AG10803 (cell line): Measurements from ENCODE around the gene UBAC1.

Experiments used
- DNase-seq: peaks from one replicate; pipeline ENCODE4 v3.0.0; 2010; ENCODE audit warnings: low read depth
- H3K4me3 ChIP-seq: 2 replicates; pipeline ENCODE4 v1.5.1; 2011; ENCODE audit warnings: mild to moderate bottlenecking, low read length, control low read depth
- TF ChIP-seq, protein P1 (sequence below): conservative IDR thresholded peaks from 2 replicates; pipeline ENCODE4 v1.5.1; 2011; ENCODE audit warnings: mild to moderate bottlenecking, low read length, control low read depth, inconsistent platforms

The UBAC1 gene

DNA sequence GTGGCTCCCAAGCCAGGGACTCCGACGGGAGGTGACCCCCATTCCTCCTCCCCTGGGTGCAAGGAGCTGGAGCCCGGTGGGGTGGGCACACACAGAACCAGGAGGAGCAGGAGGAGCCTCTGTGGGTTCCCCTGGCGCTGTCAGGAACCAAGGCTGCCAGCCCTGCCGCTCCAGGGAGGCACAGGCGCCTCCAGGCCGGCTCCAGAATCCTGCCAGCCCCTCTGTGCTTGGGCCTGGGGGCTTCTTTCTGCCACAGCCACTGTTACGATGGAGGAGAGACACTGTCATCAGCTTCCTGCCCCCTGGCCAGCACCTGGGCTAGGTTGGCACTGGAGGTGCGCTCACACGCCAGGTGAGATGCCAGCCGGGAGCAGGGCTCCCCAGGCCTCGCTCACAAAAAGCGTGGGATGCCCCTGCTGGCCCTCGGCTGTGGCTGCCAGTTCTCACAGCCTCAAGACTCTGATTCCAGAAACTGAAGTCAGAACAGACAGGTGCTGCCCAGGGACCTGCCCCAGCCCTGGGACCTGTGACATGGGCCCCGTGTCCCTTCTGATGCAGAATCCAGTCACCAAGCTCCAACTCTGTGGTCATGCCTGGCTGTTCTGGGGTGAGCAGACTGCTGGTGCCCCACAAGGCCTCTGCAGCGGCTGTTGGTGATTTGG lies 37.4 kb upstream of the UBAC1 start:
- no peak for DNase-seq
- H3K4me3 ChIP-seq: no peak overlapping the region
- TF ChIP-seq, protein P1, sequence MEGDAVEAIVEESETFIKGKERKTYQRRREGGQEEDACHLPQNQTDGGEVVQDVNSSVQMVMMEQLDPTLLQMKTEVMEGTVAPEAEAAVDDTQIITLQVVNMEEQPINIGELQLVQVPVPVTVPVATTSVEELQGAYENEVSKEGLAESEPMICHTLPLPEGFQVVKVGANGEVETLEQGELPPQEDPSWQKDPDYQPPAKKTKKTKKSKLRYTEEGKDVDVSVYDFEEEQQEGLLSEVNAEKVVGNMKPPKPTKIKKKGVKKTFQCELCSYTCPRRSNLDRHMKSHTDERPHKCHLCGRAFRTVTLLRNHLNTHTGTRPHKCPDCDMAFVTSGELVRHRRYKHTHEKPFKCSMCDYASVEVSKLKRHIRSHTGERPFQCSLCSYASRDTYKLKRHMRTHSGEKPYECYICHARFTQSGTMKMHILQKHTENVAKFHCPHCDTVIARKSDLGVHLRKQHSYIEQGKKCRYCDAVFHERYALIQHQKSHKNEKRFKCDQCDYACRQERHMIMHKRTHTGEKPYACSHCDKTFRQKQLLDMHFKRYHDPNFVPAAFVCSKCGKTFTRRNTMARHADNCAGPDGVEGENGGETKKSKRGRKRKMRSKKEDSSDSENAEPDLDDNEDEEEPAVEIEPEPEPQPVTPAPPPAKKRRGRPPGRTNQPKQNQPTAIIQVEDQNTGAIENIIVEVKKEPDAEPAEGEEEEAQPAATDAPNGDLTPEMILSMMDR: no peak

DNA sequence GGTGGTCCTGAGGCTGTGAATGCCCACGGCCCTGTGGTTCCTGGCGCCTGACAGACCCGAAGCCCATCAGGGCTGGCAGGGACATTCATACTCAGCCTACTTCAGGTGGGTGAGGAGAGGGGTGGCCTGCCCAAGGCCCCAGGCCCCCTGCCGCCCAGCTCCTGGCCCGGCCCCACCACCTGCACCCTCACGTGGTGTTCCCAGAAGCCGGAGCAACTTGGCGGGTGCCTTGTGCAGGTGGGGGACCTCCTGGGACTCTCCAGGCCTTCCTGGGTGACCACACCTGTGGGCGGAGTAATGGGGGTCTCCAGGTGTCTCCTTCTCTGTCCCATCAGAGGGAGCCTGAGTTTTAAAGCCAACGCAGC lies 36.8 kb upstream of the UBAC1 start:
- TF ChIP-seq, protein P1: no peak
- H3K4me3 ChIP-seq: no peak overlapping the region
- DNase-seq: no peak

DNA sequence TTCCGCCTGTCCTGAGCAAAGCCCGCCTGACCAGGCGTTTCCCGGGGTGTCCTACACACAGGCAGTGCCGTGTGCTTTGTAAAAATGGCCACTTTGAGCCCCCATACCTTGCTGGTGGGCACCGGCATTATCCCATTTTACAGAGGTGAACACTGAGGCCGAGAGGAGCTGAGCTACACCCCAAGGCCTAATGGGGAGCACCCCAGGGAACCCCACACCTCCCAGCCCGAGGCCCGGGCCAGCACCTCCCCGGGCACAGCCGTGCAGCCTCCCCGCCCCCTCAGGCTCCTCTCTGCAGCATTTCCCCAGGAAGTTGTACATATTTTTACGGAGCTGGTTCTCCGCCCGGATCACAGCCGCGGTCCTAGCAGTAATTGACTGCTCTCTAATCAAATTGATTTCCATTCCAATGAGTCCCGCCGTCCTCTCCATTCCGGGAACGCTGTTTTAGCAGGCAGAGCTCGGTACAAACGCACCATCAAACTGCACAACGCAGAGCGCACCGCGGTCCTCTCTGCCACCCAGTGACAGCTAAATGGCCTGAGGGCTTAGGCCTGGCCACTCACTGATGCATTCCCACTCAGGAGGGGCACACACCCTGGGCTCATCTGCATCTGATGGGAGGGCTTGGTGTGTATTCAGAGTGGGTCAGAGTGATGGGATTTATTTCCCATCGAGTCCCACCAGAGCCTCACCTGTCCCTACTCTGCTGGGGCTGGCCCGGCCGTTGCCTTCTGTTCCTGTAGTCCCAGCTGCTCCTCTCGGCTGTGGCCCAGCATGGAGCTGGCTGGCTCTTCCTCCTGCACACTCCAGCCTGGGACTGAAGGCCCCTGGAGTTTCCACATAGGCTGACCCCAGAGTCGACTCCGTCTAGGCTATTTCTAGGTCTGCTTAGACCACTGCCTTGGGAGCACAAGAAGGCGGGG lies 36.2 kb upstream of the UBAC1 start:
- DNase-seq: no peak
- TF ChIP-seq, protein P1: no peak
- H3K4me3 ChIP-seq: no peak overlapping the region

DNA sequence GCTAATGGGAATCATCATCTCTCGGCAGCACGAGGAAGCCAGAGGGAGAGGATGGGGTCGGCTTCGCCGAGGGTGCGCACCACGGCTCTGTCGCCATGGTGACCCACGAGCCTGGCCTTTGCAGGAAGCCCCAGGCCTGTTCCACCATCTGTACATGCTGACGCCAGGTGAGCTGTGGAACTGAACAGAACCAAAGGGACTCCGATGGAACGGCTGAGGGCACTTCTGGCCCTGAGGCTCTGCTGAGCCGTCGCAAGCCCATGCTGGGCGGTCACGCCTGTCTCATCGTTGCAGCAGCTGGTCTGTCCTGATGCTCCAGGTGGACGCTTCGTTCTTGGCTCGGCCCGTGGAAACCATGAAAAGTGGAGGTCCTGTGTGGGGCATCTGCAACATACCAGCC lies 34.6 kb upstream of the UBAC1 start:
- DNase-seq: no peak
- TF ChIP-seq, protein P1: no peak
- no peak overlapping the region for H3K4me3 ChIP-seq

DNA sequence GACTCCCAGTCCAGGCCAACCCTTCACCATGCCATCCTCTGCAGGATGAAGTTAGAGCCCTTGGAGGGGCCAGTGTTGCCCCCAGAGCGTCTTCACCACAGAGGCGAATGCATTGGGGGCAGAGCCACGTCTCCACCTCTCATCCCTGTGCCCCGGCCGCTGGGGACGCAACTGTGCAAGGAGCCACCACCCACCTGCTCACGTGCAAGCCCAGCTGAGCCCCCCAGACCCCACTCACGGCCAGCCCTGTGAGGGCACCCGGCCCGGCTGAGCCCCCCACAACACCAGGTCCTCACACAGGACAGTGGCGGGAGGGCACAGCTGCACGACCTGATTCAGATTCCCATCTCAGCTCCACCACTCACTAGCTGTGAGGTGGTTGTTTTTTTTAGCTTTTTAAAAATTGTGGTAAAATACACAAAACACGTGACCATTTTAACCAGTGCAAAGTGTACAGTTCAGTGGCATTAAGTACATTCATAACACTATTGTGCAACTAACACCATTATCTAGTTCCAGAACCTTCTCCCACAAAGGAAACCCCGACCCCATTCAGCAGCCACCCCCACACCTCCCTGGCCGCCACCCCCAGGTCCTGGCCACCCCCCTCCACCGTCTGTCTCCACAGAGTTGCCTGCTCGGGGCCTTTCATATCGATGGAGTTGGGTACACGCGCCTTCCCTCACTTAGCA lies 33.5 kb upstream of the UBAC1 start:
- TF ChIP-seq, protein P1: no peak
- H3K4me3 ChIP-seq: no peak overlapping the region
- no peak for DNase-seq

DNA sequence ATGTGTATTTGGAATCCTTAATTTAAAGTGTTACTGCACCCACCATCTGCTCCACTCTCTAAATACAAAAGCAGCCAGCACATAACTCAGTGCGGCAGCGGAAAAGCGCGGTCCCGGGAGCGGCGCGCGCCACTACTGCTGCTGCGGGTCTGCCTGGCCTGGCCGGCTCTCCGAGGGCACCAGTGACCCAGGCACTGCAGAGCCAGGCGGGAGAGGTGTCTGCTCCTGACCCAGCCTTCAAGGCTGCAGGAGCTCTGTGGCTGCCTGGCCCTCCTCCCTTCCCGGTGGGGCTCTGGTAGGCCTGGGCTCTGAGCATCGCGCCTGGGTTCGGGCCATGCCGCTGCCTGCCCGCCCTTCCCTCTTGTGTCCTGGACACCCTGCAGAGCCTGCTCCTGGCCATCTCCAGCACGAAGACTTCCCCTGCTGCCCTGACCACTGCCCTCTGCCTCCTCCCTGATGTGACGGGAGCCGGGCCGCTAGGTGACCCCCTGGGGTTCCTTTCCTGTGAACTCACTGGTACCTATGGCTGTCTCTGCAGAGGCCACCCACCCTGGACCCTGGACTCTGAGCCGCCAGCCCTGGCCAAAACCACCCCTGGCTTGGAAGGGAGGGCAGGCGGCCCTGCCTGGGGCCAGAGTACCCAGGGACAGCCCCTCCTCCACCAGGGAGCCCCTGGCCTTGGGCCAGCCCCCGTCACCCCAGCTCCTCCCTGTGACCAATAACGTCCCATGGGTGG lies 32.8 kb upstream of the UBAC1 start:
- TF ChIP-seq, protein P1: no peak
- no peak overlapping the region for H3K4me3 ChIP-seq
- no peak for DNase-seq
